Transverse colon (tissue), 4 donors: ENCODE measurements around the gene ANO7.

Experiments
- CTCF ChIP-seq, 5 experiments: fragments of 200-600 bp in 3 of 5; fragments of 450-650 bp in 2 of 5; sonication (generic) in 3 of 5; IDR thresholded peaks; 1 replicate in 2 of 5; 2 replicates in 3 of 5; pipeline ENCODE4 v1.5.1; 2016 to 2017; ENCODE audit warnings: antibody characterized with exemption in 5 of 5, inconsistent platforms in 3 of 5, mild to moderate bottlenecking in 2 of 5, moderate library complexity in 1 of 5
- EP300 ChIP-seq: sonication (generic); formaldehyde crosslinking; IDR thresholded peaks from one replicate; pipeline ENCODE4 v1.6.1; 2017; ENCODE audit warnings: antibody characterized with exemption, low read depth
- POLR2A ChIP-seq: fragments of 450-650 bp; IDR thresholded peaks from one replicate; pipeline ENCODE4 v1.6.1; 2016; ENCODE audit warnings: antibody characterized with exemption, mild to moderate bottlenecking, moderate library complexity
- POLR2AphosphoS5 ChIP-seq, 3 donors: sonication (generic); formaldehyde crosslinking; IDR thresholded peaks; one replicate each; pipeline ENCODE4 v1.6.1; 2016; ENCODE audit warnings: antibody characterized with exemption in 3 of 3

DNA sequence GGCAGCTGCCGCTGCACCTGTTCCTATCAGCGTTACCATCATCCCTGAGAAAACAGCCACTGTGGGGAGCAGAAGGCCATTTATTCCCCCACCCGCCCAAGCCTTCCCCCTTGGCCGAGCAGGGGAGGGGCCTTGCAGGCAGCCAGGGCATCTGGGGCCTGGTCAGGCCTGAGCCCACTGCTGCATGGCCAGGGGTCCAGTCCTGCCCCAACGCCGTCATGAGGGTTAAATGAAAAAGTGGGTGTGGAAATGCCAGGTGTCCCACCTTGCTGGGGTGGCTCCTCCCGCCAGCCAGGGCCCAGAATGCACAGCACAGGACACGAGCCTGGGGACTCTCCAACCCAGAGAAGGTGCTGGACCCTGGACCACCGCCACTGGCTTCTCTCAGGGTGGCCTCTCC, 14.2 kb downstream of the ANO7 start:
- TF ChIP-seq CTCF (IDR thresholded peaks at IDR 0.05) (no peak), POLR2A (no peak), POLR2AphosphoS5 (IDR thresholded peaks at IDR 0.05) (no peak), EP300 (no peak)
